ENCODE data around the gene SPOCD1. TPM values are rescaled to one million over a fixed set of nuclear protein-coding genes. Genes with fewer than 3 reads are reported as not detected.

SPOCD1 gene
- total RNA-seq, 2 donors from 2014 or later, result 0.43 TPM; not detected in 1

GRCh38 chr1:31791131-31791858, 24.5 kb downstream of the SPOCD1 start:
- Histone ChIP-seq H3K36me3 (no peaks in the 10 kb centered on the region), H3K4me3 (no peak overlapping the region), H3K27me3 (no peaks in the 10 kb centered on the region), H3K27ac (no peak overlapping the region), H3K4me1 (peaks cover 0 to 15% of the 10 kb centered on the region in 2 donors), H3K9me3 (no peaks in the 10 kb centered on the region)
- no peak for DNase-seq (ENCODE audit: low spot score)
- TF ChIP-seq, protein P1, sequence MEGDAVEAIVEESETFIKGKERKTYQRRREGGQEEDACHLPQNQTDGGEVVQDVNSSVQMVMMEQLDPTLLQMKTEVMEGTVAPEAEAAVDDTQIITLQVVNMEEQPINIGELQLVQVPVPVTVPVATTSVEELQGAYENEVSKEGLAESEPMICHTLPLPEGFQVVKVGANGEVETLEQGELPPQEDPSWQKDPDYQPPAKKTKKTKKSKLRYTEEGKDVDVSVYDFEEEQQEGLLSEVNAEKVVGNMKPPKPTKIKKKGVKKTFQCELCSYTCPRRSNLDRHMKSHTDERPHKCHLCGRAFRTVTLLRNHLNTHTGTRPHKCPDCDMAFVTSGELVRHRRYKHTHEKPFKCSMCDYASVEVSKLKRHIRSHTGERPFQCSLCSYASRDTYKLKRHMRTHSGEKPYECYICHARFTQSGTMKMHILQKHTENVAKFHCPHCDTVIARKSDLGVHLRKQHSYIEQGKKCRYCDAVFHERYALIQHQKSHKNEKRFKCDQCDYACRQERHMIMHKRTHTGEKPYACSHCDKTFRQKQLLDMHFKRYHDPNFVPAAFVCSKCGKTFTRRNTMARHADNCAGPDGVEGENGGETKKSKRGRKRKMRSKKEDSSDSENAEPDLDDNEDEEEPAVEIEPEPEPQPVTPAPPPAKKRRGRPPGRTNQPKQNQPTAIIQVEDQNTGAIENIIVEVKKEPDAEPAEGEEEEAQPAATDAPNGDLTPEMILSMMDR (IDR thresholded peaks at IDR 0.05), result no peak

GRCh38 chr1:31790641-31791091, 25.2 kb downstream of the SPOCD1 start:
- no peak for DNase-seq (ENCODE audit: low spot score)
- Histone ChIP-seq H3K4me3 (no peak overlapping the region), H3K9me3 (no peaks in the 10 kb centered on the region)

GRCh38 chr1:31790140-31790539, 25.7 kb downstream of the SPOCD1 start:
- TF ChIP-seq, protein P1 (IDR thresholded peaks at IDR 0.05), result no peak
- Histone ChIP-seq H3K27ac (no peak overlapping the region), H3K4me3 (no peak overlapping the region), H3K4me1 (peaks cover 0 to 15% of the 10 kb centered on the region in 2 donors), H3K9me3 (no peaks in the 10 kb centered on the region), H3K27me3 (no peaks in the 10 kb centered on the region), H3K36me3 (no peaks in the 10 kb centered on the region)
- no peak for DNase-seq (ENCODE audit: low spot score)

More at GRCh38 chr1:31790641-31791091, 25.2 kb downstream of the SPOCD1 start:
- peaks cover 0 to 15% of the 10 kb centered on the region in 2 donors for H3K4me1 ChIP-seq
- TF ChIP-seq, protein P1 (IDR thresholded peaks at IDR 0.05), result no peak
- no peaks in the 10 kb centered on the region for H3K27me3 ChIP-seq
- H3K36me3 ChIP-seq, result no peaks in the 10 kb centered on the region
- no peak overlapping the region for H3K27ac ChIP-seq

- no peaks in the 10 kb centered on the region for H3K27me3 ChIP-seq
- peak overlapping the region; percentile 74 to 81 for H3K27ac ChIP-seq
- peak overlapping the region; percentile 52 to 67 for H3K4me3 ChIP-seq
- H3K4me1 ChIP-seq, result peaks cover 0 to 15% of the 10 kb centered on the region in 2 donors
- TF ChIP-seq, protein P1 (IDR thresholded peaks at IDR 0.05), result peak; percentile 96 to 99
- H3K36me3 ChIP-seq, result no peaks in the 10 kb centered on the region
- no peaks in the 10 kb centered on the region for H3K9me3 ChIP-seq
- DNase-seq (ENCODE audit: low spot score), result peak; percentile 96
Observed at GRCh38 chr1:31789259-31790065, 26.4 kb downstream of the SPOCD1 start.

GRCh38 chr1:31788825-31789256, 27.0 kb downstream of the SPOCD1 start:
- peaks cover 0 to 15% of the 10 kb centered on the region in 2 donors for H3K4me1 ChIP-seq
- no peaks in the 10 kb centered on the region for H3K27me3 ChIP-seq
- H3K9me3 ChIP-seq, result no peaks in the 10 kb centered on the region
- no peak for DNase-seq (ENCODE audit: low spot score)
- H3K27ac ChIP-seq, result peak overlapping the region; percentile 74 to 81
- TF ChIP-seq, protein P1 (IDR thresholded peaks at IDR 0.05), result no peak
- peak overlapping the region; percentile 52 to 67 for H3K4me3 ChIP-seq
- H3K36me3 ChIP-seq, result no peaks in the 10 kb centered on the region

Measured in right atrium auricular region (tissue), 2 donors.